ENCODE data around the gene TMEM150A. TPM values are rescaled to one million over a fixed set of nuclear protein-coding genes. Genes with fewer than 3 reads are reported as not detected.

Gene TMEM150A
- total and polyA plus RNA-seq, 2 of the 13 experiments (the other 11 are each of a cell fraction or from before 2014, with no cell fraction given): 30.1 to 70.4 TPM

GRCh38 chr2:85558160-85558559, 44.3 kb downstream of the TMEM150A start (continued):
- TF ChIP-seq ZBTB40 (IDR thresholded peaks at IDR 0.05) (no peak), ZBTB40 (CRISPR knock-in tag; IDR thresholded peaks at IDR 0.05) (no peak), RARA (CRISPR knock-in tag; IDR thresholded peaks at IDR 0.05) (peak; percentile 68), ATF4 (CRISPR knock-in tag; IDR thresholded peaks at IDR 0.05) (0 out of 4 replicates have a peak, but pooled peaks of 1 of the 2 experiments have one; percentile 33), ZNF740 (CRISPR knock-in tag; IDR thresholded peaks at IDR 0.05) (no peak), ELF1 (CRISPR knock-in tag; IDR thresholded peaks at IDR 0.05) (no peak), CTCF (CRISPR knock-in tag; IDR thresholded peaks at IDR 0.05) (no peak), ZNF430 (CRISPR knock-in tag; IDR thresholded peaks at IDR 0.05) (no peak), ZFP41 (CRISPR knock-in tag; IDR thresholded peaks at IDR 0.05; ENCODE audit: borderline replicate concordance) (no peak), ZNF879 (CRISPR knock-in tag; IDR thresholded peaks at IDR 0.05) (no peak), MAFK (conservative IDR thresholded peaks at IDR 0.05 in 1 of 2, IDR thresholded peaks at IDR 0.05 in 1 of 2; ENCODE audit: low read length in 2 of 2) (no peak), GATA4 (IDR thresholded peaks at IDR 0.05; ENCODE audit: borderline replicate concordance, low read depth) (no peak), ARNT2 (CRISPR knock-in tag; IDR thresholded peaks at IDR 0.05; ENCODE audit: low read depth) (0 out of 2 replicates have a peak, but pooled peaks have one; percentile 44), CREBL2 (CRISPR knock-in tag; IDR thresholded peaks at IDR 0.05; ENCODE audit: borderline replicate concordance) (no peak), GFI1 (CRISPR knock-in tag; IDR thresholded peaks at IDR 0.05; ENCODE audit: borderline replicate concordance) (0 out of 2 replicates have a peak, but pooled peaks have one; percentile 57)
